GM12878 (cell line): Measurements from ENCODE around the gene BBX. TPM values are rescaled to one million over a fixed set of nuclear protein-coding genes. Genes with fewer than 3 reads are reported as not detected.

ENCODE experiments used
- ATAC-seq: fragments of 200-7000 bp; cut with Tn5 transposase; 3 replicates; pipeline ENCODE4 v1.9.1; 2020; ENCODE audit warnings: mild to moderate bottlenecking, moderate library complexity
- BruUV-seq: library from RNA; stranded (reverse); fragments of 400-500 nt; replicated peaks from 2 replicates; lab custom pipeline; 2021; lab: Mats Ljungman, UMichigan
- CTCF ChIA-PET: fragments of 300-600 bp; sonication (Branson Sonifier 250); formaldehyde crosslinking; extraction: SDS; loops from one replicate; lab custom pipeline; 2021; ENCODE audit warnings: inconsistent platforms; lab: Yijun Ruan, JAX
- POLR2A ChIA-PET: fragments of 350-600 bp; formaldehyde crosslinking; extraction: SDS; loops from one replicate; lab custom pipeline; 2021; ENCODE audit warnings: inconsistent platforms; lab: Charles Lee
- RAD21 ChIA-PET: fragments of 300-600 bp; sonication (Branson Sonifier 250); formaldehyde crosslinking; loops from one replicate; lab custom pipeline; 2023; ENCODE audit warnings: antibody characterized with exemption; ENCODE audit not compliant: unreplicated experiment; lab: Charles Lee
- SMC1A ChIA-PET: fragments of 300-600 bp; sonication (Branson Sonifier 250); formaldehyde crosslinking; loops from one replicate; lab custom pipeline; 2023; ENCODE audit not compliant: unreplicated experiment, uncharacterized antibody; lab: Charles Lee
- DNase-seq: peaks from one replicate; pipeline ENCODE4 v3.0.0-alpha.2; 2011; ENCODE audit warnings: low read depth, low spot score
- FAIRE-seq: peaks from 3 replicates; lab custom pipeline; 2011; peaks lifted over from hg19 to GRCh38; lab: Jason Lieb, UNC
- H2AFZ ChIP-seq: 2 replicates; pipeline ENCODE4 v1.6.0; 2011; ENCODE audit warnings: low read depth, low read length, control low read depth; ENCODE audit not compliant: control insufficient read depth
- H3K27ac ChIP-seq: 2 replicates; pipeline ENCODE4 v1.5.1; 2011; ENCODE audit warnings: control low read depth; ENCODE audit not compliant: control insufficient read depth, insufficient read depth
- H3K27me3 ChIP-seq, 2 experiments: replicated peaks in 1 of 2; 2 replicates each; pipeline versions ENCODE4 v1.6.0 to v1.6.1; 2011; ENCODE audit warnings: low read length in 1 of 2; ENCODE audit not compliant: control insufficient read depth in 2 of 2, insufficient read depth in 2 of 2
- H3K36me3 ChIP-seq, 2 experiments: 2 replicates each; pipeline ENCODE4 v1.5.1; 2011; ENCODE audit warnings: low read length in 1 of 2; ENCODE audit not compliant: control insufficient read depth in 2 of 2, insufficient read depth in 2 of 2
- H3K4me1 ChIP-seq: 2 replicates; pipeline ENCODE4 v1.6.1; 2011; ENCODE audit warnings: mild to moderate bottlenecking, low read length, moderate library complexity, mixed read lengths; ENCODE audit not compliant: control insufficient read depth, insufficient read depth
- H3K4me2 ChIP-seq: 2 replicates; pipeline ENCODE4 v1.6.0; 2011; ENCODE audit warnings: control low read depth; ENCODE audit not compliant: control insufficient read depth, insufficient read depth
- H3K4me3 ChIP-seq: fragments of 200-600 bp; sonication (generic); 2 replicates; pipeline ENCODE4 v1.5.1; 2016
- H3K79me2 ChIP-seq: 2 replicates; pipeline ENCODE4 v1.6.0; 2011; ENCODE audit warnings: low read length; ENCODE audit not compliant: control insufficient read depth, insufficient read depth
- H3K9ac ChIP-seq: 2 replicates; pipeline ENCODE4 v1.8.0; 2011; ENCODE audit warnings: low read length, control low read depth, mixed read lengths; ENCODE audit not compliant: control insufficient read depth, insufficient read depth
- H3K9me3 ChIP-seq: replicated peaks from 3 replicates; pipeline ENCODE4 v1.5.1; 2011; ENCODE audit warnings: mild to moderate bottlenecking, low read length; ENCODE audit not compliant: control insufficient read depth, insufficient read depth
- H4K20me1 ChIP-seq: 2 replicates; pipeline ENCODE4 v1.6.0; 2011; ENCODE audit not compliant: control insufficient read depth, insufficient read depth
- DPF2 ChIP-seq: fragments of 450-650 bp; IDR thresholded peaks from 2 replicates; pipeline ENCODE4 v1.6.1; 2017; ENCODE audit warnings: mild to moderate bottlenecking
- MTA2 ChIP-seq: fragments of 450-650 bp; IDR thresholded peaks from 2 replicates; pipeline ENCODE4 v1.6.1; 2016; ENCODE audit warnings: low read depth, mild to moderate bottlenecking, moderate library complexity
- NFYA ChIP-seq: IDR thresholded peaks from 2 replicates; pipeline ENCODE4 v1.6.1; 2011; ENCODE audit warnings: low read depth, mild to moderate bottlenecking, low read length, improper control_type of control experiment, borderline replicate concordance
- RELB ChIP-seq: fragments of 450-650 bp; IDR thresholded peaks from 2 replicates; pipeline ENCODE4 v1.6.1; 2017; ENCODE audit warnings: low read depth, mild to moderate bottlenecking, moderate library complexity
- RUNX3 ChIP-seq: IDR thresholded peaks from 2 replicates; pipeline ENCODE4 v1.6.1; 2012; ENCODE audit warnings: low read length, inconsistent platforms
- SMARCA5 ChIP-seq: fragments of 450-650 bp; IDR thresholded peaks from 2 replicates; pipeline ENCODE4 v1.6.1; 2017; ENCODE audit warnings: mild to moderate bottlenecking
- SREBF2 ChIP-seq: IDR thresholded peaks from 2 replicates; pipeline ENCODE4 v1.6.1; 2012; ENCODE audit warnings: mild to moderate bottlenecking, low read length
- USF2 ChIP-seq: IDR thresholded peaks from 2 replicates; pipeline ENCODE4 v1.6.1; 2011; ENCODE audit warnings: low read depth, low read length, improper control_type of control experiment, borderline replicate concordance
- YBX1 ChIP-seq: fragments of 450-650 bp; IDR thresholded peaks from 2 replicates; pipeline ENCODE4 v1.6.1; 2016; ENCODE audit warnings: antibody characterized with exemption
- ZBED1 ChIP-seq: IDR thresholded peaks from 2 replicates; pipeline ENCODE4 v1.6.1; 2016; ENCODE audit warnings: borderline replicate concordance
- ZNF384 ChIP-seq: IDR thresholded peaks from 2 replicates; pipeline ENCODE4 v1.6.1; 2012; ENCODE audit warnings: low read depth, mild to moderate bottlenecking, low read length, improper control_type of control experiment, borderline replicate concordance
- WGBS: methylation state at CpG from one replicate; pipeline ENCODE4 v1.1.6; 2016; ENCODE audit warnings: low lambda C conversion rate; ENCODE audit not compliant: insufficient replicate concordance, insufficient coverage; ENCODE audit errors: missing lambda C conversion rate; 5-methylcytosine and 5-hydroxymethylcytosine counted together
- in situ Hi-C: fragments of 300-500 bp; cut with MboI; formaldehyde crosslinking; loops from 9 replicates; pipeline ENCODE4 v1.14.3; 2018; ENCODE audit warnings: mixed read lengths
- intact Hi-C: fragments of 100-400 bp; cut with micrococcal nuclease; formaldehyde crosslinking; loops from one replicate; pipeline ENCODE4 v1.14.2; 2022; ENCODE audit not compliant: unreplicated experiment
- polyA plus RNA-seq, 11 experiments: library from polyadenylated mRNA; depleted of rRNA in 4 of 11; unstranded in 6 of 11; stranded (reverse) in 5 of 11; fragments of >200 nt; fragmentation: Nextera tagmentation in 4 of 11; fragmentation: Illumina TruSeq in 1 of 11; extraction: Ambion mirVana in 4 of 11; extraction: Trizol in 1 of 11; gene quantifications; 1 replicate in 1 of 11; 2 replicates in 10 of 11; pipeline versions ENCODE4 v1.2.1 to v1.2.3, GENCODE V29; 2011 to 2016; ENCODE audit warnings: inconsistent platforms in 2 of 11, missing spikeins in 2 of 11, low read depth in 1 of 11
- total RNA-seq, 4 experiments: library from RNA; depleted of rRNA in 3 of 4; stranded (reverse); fragments of >200 nt in 3 of 4; fragmentation: Illumina TruSeq in 1 of 4; extraction: Trizol in 1 of 4; gene quantifications; 2 replicates each; pipeline versions ENCODE4 v1.2.1 to v1.2.3, GENCODE V29; 2013 to 2021

The BBX gene
- total and polyA plus RNA-seq, 10 of the 15 experiments (the other 5 are each of a cell fraction or from before 2014, with no cell fraction given) = 13.3 to 38.5 (median 32.0) TPM

- 99% methylated on average over 3 of the region's 3 CpGs for WGBS
- ATAC-seq = no peak
- no peak for FAIRE-seq
- H3K4me2 ChIP-seq = no peak overlapping the region
- H3K9me3 ChIP-seq = no peaks in the 10 kb centered on the region
- H3K79me2 ChIP-seq = no peaks in the 10 kb centered on the region
- no peak overlapping the region for H3K9ac ChIP-seq
- in situ Hi-C loops = no loop called here
- H3K36me3 ChIP-seq = peaks cover 3 to 14% of the 10 kb centered on the region in 2 experiments
- no peaks in the 10 kb centered on the region for H4K20me1 ChIP-seq
- no peak for DNase-seq
- RAD21 ChIA-PET = no interaction called here
- no peak overlapping the region for H3K4me3 ChIP-seq
- SMC1A ChIA-PET = interaction anchor here (0.8 kb wide), 1 partner anchor 27 kb away, joined by 4 read pairs; no protein-coding TSS in a partner anchor
- POLR2A ChIA-PET = no interaction called here
- H3K4me1 ChIP-seq = 0 out of 2 replicates have a peak, but pooled peaks cover 4% of the 10 kb centered on the region
- no peak overlapping the region for H2AFZ ChIP-seq
- TF ChIP-seq YBX1 (no peak), USF2 (no peak)
- CTCF ChIA-PET = interaction anchor here (0.6 kb wide), 1 partner anchor 106 kb away, joined by 3 read pairs; no protein-coding TSS in a partner anchor
- no peaks in the 10 kb centered on the region for H3K27me3 ChIP-seq
- H3K27ac ChIP-seq = no peak overlapping the region
- BruUV-seq = no TSS peak
- intact Hi-C loops = no loop called here
Observed at GRCh38 chr3:107806536-107806935, 283.8 kb downstream of the BBX start.

GRCh38 chr3:107810171-107811071 lies 287.7 kb downstream of the BBX start:
- Histone ChIP-seq H3K27ac (no peak overlapping the region), H3K9ac (no peak overlapping the region), H3K79me2 (no peaks in the 10 kb centered on the region), H4K20me1 (no peaks in the 10 kb centered on the region), H3K4me1 (0 out of 2 replicates have a peak, but pooled peaks cover 4% of the 10 kb centered on the region), H3K9me3 (no peaks in the 10 kb centered on the region), H3K4me2 (no peak overlapping the region; the same call in 1 of the 2 replicates), H3K4me3 (no peak overlapping the region), H2AFZ (no peak overlapping the region), H3K36me3 (peaks cover 0 to 7% of the 10 kb centered on the region in 2 experiments; a peak in 1 of 4 replicates), H3K27me3 (no peaks in the 10 kb centered on the region)
- ATAC-seq (peak; percentile 81), DNase-seq (peak; percentile 8), FAIRE-seq (no peak)
- POLR2A ChIA-PET = interaction anchor here (1.2 to 1.6 kb wide), 2 partner anchors 63 to 294 kb away, joined by 3 read pairs; no protein-coding TSS in a partner anchor
- BruUV-seq = no TSS peak
- CTCF ChIA-PET = interaction anchor here (1.0 to 1.8 kb wide), 4 partner anchors 35 to 236 kb away, joined by 3 to 7 read pairs (median 4); no protein-coding TSS in a partner anchor
- intact Hi-C loops = no loop called here
- SMC1A ChIA-PET = interaction anchor here (0.7 to 3.1 kb wide), 13 partner anchors 8 to 577 kb away, joined by 3 to 17 read pairs (median 4); no protein-coding TSS in a partner anchor
- RAD21 ChIA-PET = interaction anchor here (0.5 to 1.5 kb wide), 3 partner anchors 15 to 593 kb away, joined by 3 to 5 read pairs (median 4); no protein-coding TSS in a partner anchor
- WGBS = 73% methylated on average over 8 of the region's 8 CpGs
- in situ Hi-C loops = no loop called here
- TF ChIP-seq MTA2 (peak; percentile 70; the same call in 1 of the 2 replicates), ZBED1 (no peak), NFYA (no peak), RUNX3 (peak; percentile 59), SMARCA5 (peak; percentile 94), ZNF384 (peak; percentile 90), SREBF2 (no peak), RELB (peak; percentile 41; the same call in 1 of the 2 replicates), DPF2 (peak; percentile 88)
